OCI-LY7 (cell line): ENCODE results near the gene ALDH2.

Experiments used
- CTCF ChIP-seq: fragments of 200-600 bp; sonication (generic); conservative IDR thresholded peaks from 2 replicates; pipeline ENCODE4 v1.5.1; 2014; ENCODE audit warnings: mild to moderate bottlenecking, antibody characterized with exemption, low read length, moderate library complexity, mixed read lengths
- EZH2phosphoT487 ChIP-seq: fragments of 200-600 bp; sonication (generic); IDR thresholded peaks from 2 replicates; pipeline ENCODE4 v1.6.1; 2018; ENCODE audit warnings: low read depth, borderline replicate concordance, mild to moderate bottlenecking, mixed run types, antibody characterized with exemption, low read length, moderate library complexity, mixed read lengths

DNA sequence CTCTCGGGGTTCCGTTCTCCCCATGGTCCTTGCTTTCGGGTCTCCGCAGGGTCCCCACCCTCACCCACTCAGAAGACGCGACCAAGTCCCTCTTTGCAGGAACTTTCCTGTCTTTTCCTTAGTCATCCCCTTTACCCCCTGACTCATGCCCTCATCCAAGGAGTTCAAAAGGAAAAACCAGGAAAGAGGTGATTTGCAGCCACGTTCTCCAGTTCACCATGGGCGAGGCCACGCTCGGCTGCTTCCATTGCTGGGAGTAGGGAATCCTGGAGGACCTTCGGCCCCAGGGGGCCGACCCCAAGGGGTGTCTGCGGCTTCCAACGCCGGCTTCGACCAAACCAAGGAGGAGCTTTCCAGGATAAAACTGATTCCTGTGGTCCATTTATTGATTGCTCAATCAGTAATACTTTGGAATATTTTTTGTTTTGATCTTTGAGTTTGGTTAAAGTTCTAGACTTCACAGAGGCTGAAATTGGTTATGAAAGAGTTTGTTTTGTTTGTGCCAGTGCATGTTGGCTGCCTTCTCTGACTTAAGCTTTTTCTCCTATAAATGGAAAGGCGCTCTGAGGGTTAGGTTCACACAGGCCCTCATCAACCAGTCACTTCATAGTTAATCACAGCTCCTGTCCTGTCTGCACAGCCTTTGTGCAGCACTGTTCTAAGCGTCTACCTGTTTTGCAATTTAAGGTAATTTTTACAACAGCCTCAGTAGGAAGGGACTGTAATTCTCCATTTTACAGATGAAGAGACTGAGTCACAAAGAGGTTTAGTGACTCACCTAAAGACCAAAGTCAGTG lies 827 bp downstream of the ALDH2 start:
- TF ChIP-seq CTCF (no peak), EZH2phosphoT487 (no peak)
